Right atrium auricular region (tissue), 2 donors: ENCODE data around the gene PSMB3. TPM values are rescaled to one million over a fixed set of nuclear protein-coding genes. Genes with fewer than 3 reads are reported as not detected.
A peak's percentile ranks its signal among the peaks of the same experiment; 100 is the strongest.

Experiments
- DNase-seq: peaks from one replicate; pipeline ENCODE4 v3.0.0-alpha.2; 2019; ENCODE audit warnings: low spot score
- H3K27ac ChIP-seq, 2 donors: fragments of 200-600 bp; sonication (generic); 1 replicate in 1 of 2; 2 replicates in 1 of 2; pipeline ENCODE4 v1.5.1; 2016 to 2019
- H3K27me3 ChIP-seq, 2 donors: fragments of 200-600 bp; sonication (generic); one replicate each; pipeline versions ENCODE4 v1.5.1 to v1.6.0; 2017 to 2019
- H3K36me3 ChIP-seq: fragments of 200-600 bp; sonication (generic); one replicate; pipeline ENCODE4 v1.5.1; 2016
- H3K4me1 ChIP-seq, 2 donors: fragments of 200-600 bp; sonication (generic); one replicate each; pipeline versions ENCODE4 v1.5.1 to v1.6.0; 2017 to 2019
- H3K4me3 ChIP-seq, 2 donors: fragments of 200-600 bp; sonication (generic); 1 replicate in 1 of 2; 2 replicates in 1 of 2; pipeline ENCODE4 v1.5.1; 2017 to 2019; ENCODE audit warnings: mild to moderate bottlenecking in 1 of 2, moderate library complexity in 1 of 2
- H3K9me3 ChIP-seq, 2 donors: fragments of 200-600 bp; sonication (generic); one replicate each; pipeline ENCODE4 v1.5.1; 2019
- CTCF ChIP-seq, 2 donors: fragments of 200-600 bp; sonication (generic); IDR thresholded peaks; one replicate each; pipeline ENCODE4 v1.5.1; 2019; ENCODE audit warnings: antibody characterized with exemption in 2 of 2
- total RNA-seq, 2 donors: library from RNA; depleted of rRNA; stranded (reverse); fragments of >200 nt; gene quantifications; one replicate each; pipeline ENCODE4 v1.1.0, GENCODE V29; 2016

The PSMB3 gene
- total RNA-seq, 2 donors from 2014 or later = 185 to 200 TPM

GRCh38 chr17:38727736-38728135 is 24.8 kb upstream of the PSMB3 start:
- H3K4me3 ChIP-seq = no peak overlapping the region

GRCh38 chr17:38728290-38728831 is 24.2 kb upstream of the PSMB3 start:
- no peak for TF ChIP-seq CTCF (IDR thresholded peaks at IDR 0.05)
- DNase-seq = no peak
- Histone ChIP-seq H3K4me3 (no peak overlapping the region), H3K9me3 (no peaks in the 10 kb centered on the region), H3K4me1 (peaks cover 0 to 61% of the 10 kb centered on the region in 2 donors), H3K36me3 (peaks cover 23% of the 10 kb centered on the region), H3K27ac (peak overlapping the region in 1 of 2 donors; percentile 76), H3K27me3 (no peaks in the 10 kb centered on the region)

More at GRCh38 chr17:38727736-38728135, 24.8 kb upstream of the PSMB3 start:
- Histone ChIP-seq H3K9me3 (no peaks in the 10 kb centered on the region), H3K36me3 (peaks cover 21% of the 10 kb centered on the region), H3K4me1 (peaks cover 0 to 55% of the 10 kb centered on the region in 2 donors), H3K27me3 (no peaks in the 10 kb centered on the region), H3K27ac (peak overlapping the region in 1 of 2 donors; percentile 14)
- no peak for TF ChIP-seq CTCF (IDR thresholded peaks at IDR 0.05)
- DNase-seq = no peak

GRCh38 chr17:38729368-38729885 is 23.1 kb upstream of the PSMB3 start:
- no peaks in the 10 kb centered on the region for H3K9me3 ChIP-seq
- no peaks in the 10 kb centered on the region for H3K27me3 ChIP-seq
- peaks cover 0 to 65% of the 10 kb centered on the region in 2 donors for H3K4me1 ChIP-seq
- no peak for DNase-seq
- peaks cover 31% of the 10 kb centered on the region for H3K36me3 ChIP-seq
- H3K27ac ChIP-seq = peak overlapping the region; percentile 76 to 94
- no peak for TF ChIP-seq CTCF (IDR thresholded peaks at IDR 0.05)
- peak overlapping the region; percentile 62 to 83 for H3K4me3 ChIP-seq

GRCh38 chr17:38729886-38730525 is 22.5 kb upstream of the PSMB3 start, which contains the start of gene CISD3:
Gene CISD3, plus strand, starts transcription at chr17:38730341. Its CDS starts 18 bp downstream, at chr17:38730359.
- DNase-seq = peak; percentile 76
- TF ChIP-seq CTCF (IDR thresholded peaks at IDR 0.05) = peak; percentile 85 to 90
- Histone ChIP-seq H3K4me3 (peak within 1 kb of the TSS; percentile 62 to 83), H3K36me3 (peaks cover 28% of the 10 kb centered on the region), H3K27ac (peak within 1 kb of the TSS; percentile 92 to 94), H3K4me1 (peaks cover 0 to 65% of the 10 kb centered on the region in 2 donors), H3K27me3 (no peaks in the 10 kb centered on the region), H3K9me3 (no peaks in the 10 kb centered on the region)

GRCh38 chr17:38730526-38731379 is 21.8 kb upstream of the PSMB3 start:
- Histone ChIP-seq H3K9me3 (no peaks in the 10 kb centered on the region), H3K27ac (peak overlapping the region; percentile 91 to 92), H3K4me1 (peaks cover 0 to 68% of the 10 kb centered on the region in 2 donors), H3K27me3 (no peaks in the 10 kb centered on the region), H3K36me3 (peaks cover 22% of the 10 kb centered on the region), H3K4me3 (peak overlapping the region; percentile 62 to 83)
- no peak for TF ChIP-seq CTCF (IDR thresholded peaks at IDR 0.05)
- peak; percentile 79 for DNase-seq
